Measurements from ENCODE around the gene KCNAB3.

Gene KCNAB3

DNA sequence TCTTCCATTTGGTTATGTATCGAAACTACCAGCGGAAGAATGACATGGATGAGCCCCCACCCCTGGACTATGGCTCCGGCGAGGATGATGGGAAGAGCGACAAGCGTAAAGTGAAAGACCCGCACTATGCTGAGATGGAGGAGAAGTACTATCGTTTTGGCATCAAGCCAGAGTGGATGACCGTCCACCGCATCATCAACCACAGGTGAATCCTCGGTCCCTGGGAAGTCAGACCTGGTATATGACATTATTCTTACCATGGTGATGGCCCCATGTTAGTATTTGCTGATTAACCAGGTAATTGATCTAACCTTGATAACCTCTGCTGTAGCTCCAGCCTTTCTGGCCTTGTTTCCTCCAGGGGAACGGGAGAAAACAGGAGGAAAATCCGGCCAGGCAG, 32.6 kb downstream of the KCNAB3 start:
- DNase-seq = no peak

DNA sequence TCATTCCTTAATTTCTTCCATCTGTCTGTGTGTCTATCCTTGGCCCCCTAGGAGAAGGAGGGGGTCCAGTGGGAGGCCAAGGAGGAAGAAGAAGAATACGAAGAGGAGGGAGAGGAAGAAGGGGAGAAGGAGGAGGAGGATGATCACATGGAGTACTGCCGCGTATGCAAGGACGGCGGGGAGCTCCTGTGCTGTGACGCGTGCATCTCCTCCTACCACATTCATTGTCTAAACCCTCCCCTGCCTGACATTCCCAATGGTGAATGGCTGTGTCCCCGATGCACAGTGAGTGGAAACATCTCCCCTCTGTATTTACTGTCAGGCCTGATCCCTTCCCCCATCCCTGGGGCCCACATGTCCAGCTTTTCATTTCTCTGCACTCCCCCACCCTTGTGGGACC, 34.8 kb downstream of the KCNAB3 start:
- DNase-seq = no peak

GRCh38 chr17:7894226-7894625, 35.4 kb downstream of the KCNAB3 start:
- DNase-seq = no peak

- no peak for DNase-seq
Observed at GRCh38 chr17:7893187-7893880, 36.3 kb downstream of the KCNAB3 start.

GRCh38 chr17:7889166-7889955, 40.3 kb downstream of the KCNAB3 start:
- DNase-seq = peak; percentile 95

GRCh38 chr17:7888184-7888920, 41.3 kb downstream of the KCNAB3 start, which contains the start of gene CHD3:
Gene CHD3 (plus strand): TSS chr17:7888789. CDS start chr17:7889001, 212 bp downstream.
- no peak for DNase-seq

DNA sequence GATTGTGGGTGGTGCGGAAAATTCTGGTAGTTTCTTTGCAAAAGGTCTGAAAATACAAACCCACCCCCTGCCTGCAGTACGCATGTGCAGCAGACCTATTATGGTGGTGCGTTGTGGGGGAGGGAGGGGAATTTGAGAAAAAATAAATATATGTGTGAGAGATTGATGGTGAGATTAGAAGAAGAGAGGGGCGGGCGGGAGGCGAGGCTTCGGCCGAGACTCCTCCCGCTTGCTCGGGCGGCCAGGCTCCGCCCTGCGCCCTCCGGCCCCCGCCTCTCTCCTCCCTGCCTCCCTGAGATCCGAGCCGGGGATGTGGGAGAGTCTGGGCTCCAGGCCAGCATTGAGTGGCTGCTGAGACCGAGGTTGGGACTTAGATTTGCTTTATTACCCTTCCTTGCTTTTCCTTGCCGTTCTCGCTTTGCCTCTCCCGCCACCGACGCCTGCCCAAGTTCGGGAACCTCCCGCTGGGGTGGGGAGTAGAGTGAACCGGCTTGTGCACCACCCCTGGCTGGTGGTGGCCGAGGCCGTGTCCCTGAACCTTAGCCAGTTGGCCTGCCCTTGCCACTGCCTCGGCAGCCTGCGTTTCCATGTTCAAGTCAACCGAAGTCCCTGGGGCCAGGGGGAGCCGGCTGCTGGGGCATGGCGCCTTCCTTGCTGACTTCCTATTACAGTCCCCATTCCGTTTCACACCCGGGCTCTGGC, 42.0 kb downstream of the KCNAB3 start:
- DNase-seq = peak; percentile 86

- DNase-seq = no peak
Observed at GRCh38 chr17:7887038-7887481, 42.6 kb downstream of the KCNAB3 start.

DNA sequence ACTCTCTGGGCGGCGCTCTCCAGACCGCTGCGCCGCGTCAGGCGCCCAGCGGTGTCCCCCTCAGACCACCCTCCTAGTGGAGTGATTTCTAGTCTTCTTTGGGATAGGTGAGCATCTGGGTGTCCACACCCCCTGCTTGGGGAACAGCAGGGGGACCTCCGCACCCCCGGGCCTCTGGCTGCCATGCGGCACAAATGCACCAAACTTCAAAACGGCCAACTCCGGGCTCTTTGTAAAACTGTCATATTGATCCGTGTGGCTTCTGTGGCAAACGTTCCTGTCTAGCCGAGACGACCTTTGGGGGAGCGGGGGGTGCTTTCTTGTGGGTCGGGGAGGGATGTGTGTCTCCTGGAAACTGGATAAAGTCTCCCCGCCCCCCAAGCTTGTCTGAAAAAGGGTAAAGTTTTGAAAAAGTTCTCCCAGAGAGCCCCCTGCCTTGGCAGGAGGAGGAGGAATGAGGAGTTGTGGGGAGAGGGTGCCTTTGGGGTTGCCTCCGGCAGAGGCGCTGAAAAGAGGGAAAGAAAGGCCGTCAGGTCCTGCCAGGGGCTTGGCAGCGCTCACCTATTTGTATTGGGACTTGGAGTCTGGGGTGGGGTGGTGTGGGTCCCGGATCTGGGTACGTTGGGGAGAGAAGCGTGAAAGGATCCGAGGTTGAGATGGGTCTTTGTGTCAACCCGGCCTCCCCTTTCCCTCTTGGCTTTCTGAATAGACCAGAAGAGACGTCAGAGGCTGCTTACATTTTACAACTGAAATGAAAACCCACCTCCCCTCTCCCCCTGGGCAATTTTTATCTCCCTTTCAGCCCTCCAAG, 43.2 kb downstream of the KCNAB3 start:
- DNase-seq = no peak

DNA sequence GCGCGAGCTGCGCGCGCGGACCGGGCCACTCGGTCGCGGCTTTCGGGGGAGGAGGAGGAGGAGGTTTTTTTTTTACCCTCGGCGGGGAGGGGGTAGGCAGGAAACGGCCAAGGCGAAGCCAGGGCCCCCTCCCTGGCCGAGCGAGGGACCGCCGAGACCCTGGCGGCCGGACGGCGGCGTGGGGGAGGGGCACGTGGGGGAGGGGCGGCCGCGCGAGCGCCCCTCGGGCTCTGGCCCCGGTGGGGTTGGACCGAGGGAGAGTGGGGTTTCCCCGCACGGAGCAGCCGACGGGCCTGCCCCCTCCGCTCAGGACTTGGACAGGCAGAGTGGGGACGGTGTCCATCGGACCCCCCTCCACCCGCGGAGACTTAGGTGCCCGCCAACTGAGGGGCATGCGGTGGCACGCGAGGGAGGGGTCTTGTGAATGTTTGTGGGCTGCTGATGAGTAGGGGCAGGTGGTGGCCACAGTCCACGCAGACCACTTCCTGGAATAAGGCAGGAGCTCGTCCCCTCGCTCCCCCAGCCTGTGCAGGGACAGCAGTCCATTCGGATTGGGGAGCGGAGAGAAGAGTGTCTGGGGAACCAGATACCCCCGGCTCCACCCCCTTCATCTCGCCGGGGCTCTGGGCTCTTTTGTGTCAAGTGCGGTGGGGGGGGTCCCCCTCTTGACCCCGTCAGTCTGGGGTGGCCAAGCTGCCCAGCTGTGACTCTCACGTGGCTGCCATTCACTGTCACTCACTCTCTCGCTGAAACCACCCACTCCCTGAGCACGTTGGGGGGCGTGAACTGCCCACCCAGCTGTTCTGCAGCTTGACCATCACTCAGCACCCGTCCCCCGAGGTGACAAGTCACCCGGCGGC, 44.1 kb downstream of the KCNAB3 start:
- no peak for DNase-seq

DNA sequence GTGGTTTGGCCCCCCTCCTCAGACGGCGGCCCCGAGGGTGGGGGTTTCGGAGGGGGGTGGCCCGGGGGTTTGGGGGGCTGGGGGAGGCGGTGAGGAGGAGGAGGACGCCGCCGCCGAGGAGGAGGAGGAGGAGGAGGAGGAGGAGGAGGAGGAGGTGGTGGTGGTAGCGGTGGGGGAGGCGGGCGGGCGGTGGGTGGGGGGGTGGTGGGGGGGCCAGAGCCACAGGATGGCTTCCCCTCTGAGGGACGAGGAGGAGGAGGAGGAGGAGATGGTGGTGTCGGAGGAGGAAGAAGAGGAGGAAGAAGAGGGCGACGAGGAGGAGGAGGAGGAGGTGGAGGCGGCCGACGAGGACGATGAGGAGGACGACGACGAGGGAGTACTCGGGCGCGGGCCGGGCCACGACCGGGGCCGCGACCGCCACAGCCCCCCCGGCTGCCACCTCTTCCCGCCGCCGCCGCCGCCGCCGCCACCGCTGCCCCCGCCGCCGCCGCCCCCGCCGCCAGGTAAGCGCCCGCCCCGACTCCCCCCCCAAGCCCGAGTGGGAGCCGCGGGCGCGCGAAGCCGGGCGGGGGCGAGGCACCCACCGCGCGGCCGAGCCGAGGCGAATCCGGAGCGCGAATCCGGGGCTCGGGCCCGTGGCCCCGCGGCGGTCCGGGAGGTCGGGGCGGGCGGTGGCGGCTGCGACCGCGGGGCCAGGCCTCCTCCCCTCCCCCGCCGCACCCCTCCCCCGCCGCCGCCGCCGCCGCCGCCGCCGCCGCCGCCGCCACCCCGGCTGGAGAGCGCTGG, 44.9 kb downstream of the KCNAB3 start:
- DNase-seq = no peak

DNA sequence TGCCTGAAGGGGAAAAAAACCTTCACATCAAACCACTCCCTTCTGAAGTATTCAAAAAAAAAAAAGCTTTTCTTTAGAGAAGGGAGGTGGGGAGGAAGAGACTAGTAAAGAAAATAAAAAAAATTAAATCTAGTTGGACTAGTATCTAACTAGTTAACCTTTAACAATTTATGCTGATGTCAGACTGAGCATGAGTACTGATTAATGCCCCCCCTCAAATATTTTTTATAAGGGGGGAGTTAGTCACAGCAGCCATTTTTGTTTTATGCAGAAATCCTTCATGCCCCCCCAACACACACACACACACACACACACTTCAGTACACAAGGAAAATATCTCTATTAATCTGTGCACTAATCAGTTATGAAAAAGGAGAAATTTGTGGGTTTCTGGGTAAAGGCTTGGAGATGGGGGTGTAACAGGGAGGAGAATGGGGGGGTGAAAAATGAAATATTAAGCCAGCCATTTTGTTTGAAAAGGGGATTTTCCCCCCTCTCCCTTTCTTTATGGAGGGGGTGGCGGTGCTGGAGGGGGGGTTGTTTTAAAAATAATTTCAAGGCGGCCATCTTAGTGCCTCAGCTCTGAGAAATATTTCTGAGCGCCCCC, 45.8 kb downstream of the KCNAB3 start:
- no peak for DNase-seq

DNA sequence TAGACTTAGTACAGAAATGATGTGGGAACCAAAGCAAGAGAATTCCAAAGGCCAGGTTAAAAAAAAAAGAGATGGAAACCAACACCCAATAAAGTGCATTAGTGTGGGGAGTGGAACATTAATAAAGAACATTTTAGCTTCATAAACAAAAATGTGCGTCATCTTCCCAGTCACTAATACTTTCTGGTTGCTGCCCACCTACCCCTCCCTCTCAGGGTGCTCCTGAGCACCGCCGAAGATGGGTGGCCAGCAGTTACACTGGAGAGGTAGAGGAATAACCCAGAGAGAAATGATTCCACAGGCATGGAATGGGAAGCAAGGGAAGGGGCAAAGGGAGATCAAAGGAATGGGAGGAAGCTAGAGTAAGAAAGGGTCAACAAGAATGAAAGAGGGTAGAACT, 47.0 kb downstream of the KCNAB3 start:
- no peak for DNase-seq

DNA sequence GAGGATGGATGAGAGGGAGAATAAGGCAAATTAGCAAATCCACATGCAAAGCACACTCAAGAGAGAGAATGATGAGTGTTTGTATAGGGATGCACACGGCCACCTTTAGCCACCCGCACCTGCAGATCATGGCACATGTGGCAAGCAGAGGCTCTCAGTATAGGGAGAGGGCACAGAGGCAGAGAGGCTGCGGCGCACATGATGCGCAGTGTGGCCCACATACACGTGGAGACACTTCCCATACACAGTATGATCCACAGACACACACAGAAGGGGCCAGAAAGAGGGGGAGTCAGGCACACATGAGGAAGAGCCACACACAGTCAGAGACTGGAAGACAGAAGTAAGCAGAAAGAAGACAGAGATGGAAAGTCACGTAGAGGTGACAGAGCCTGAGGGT, 47.6 kb downstream of the KCNAB3 start:
- DNase-seq = no peak

DNA sequence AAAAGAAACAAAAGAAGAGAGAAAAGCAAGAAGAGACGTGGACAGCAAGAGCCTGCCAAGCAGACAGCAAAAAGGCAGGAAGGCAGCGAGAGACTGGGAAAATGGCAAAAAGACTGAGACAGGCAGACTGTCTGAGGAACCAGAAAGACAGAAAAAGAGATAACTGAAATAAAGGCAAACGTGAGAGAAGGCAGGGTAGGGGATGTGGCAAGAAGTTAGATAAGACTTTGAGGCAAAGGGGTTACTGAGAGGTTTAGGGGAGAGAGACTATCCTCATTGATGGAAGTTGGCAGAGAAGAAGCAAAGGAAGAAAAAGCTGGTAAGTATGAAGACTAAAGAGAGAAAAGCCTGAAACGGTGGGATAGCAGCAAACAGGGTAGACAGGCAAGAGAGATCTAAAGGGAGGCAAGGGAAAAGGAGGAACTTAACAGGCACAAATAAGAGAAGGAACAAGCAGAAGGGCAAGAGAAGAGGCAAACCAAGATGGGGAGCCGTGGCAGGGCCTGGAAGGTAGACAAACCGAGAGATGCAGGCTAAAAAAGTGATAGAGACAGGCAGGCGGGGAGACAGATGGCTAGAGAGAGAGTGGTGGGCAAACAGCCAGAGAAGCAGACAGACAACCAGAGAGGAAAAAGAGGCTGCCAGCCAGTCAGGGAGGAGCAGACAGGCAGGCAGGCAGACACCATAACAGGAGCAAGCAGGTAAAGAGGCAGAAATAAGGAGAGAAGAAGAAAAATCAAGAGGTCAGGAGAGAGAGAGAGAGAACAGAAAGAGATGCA, 48.2 kb downstream of the KCNAB3 start:
- DNase-seq = no peak

DNA sequence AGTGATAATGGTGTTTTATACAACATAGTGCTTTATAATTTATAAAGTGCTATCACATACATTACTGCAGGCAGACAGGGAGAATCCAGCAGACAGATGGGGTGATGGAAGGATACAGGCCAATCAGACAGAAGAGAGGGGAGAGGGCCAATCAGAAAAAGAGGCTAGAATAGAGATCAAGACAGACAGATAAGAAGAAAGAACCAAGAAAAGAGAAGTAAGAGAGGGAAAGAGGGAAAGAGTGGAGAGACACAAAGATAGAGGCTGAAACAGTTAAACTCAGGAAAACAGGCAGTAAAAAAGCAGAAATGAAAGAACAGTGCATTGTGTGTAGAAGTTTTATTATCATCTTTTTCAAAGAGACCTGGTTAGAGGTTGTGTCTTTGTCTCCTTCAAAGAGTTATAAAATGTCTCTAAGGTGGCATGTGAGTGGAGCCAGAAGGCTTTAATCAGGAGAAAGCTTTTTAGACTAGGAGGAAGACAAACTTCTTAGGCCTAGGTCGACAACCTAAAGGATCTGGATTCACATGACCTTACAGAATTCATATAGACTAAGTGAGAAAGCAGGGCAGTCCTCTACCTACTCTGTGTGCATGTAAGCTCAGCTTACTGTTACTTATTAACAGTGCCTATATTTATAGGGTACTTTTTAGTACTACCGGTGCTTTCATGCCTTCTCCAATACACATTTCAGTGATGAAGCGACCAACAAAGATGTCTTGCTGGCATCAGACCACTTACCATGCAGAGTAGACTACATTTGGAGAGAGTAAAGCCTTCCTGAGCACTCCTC, 49.4 kb downstream of the KCNAB3 start:
- DNase-seq = no peak

DNA sequence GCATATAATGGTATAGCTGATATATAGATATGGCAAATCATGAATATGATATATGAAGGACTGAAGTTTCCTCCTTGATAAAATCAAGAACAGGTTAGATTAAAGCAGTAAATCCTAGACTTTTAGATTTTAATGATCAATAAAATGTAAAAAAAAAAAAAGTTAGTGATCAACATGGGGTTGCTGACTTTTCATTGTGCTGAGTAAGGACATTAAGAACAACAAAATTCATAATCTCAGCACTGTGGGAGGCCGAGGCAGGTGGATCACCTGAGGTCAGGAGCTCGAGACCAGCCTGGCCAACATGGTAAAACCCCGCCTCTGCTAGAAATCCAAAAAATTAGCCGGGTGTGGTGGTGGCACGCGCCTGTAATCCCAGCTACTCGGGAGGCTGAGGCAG, 51.4 kb downstream of the KCNAB3 start:
- no peak for DNase-seq

DNA sequence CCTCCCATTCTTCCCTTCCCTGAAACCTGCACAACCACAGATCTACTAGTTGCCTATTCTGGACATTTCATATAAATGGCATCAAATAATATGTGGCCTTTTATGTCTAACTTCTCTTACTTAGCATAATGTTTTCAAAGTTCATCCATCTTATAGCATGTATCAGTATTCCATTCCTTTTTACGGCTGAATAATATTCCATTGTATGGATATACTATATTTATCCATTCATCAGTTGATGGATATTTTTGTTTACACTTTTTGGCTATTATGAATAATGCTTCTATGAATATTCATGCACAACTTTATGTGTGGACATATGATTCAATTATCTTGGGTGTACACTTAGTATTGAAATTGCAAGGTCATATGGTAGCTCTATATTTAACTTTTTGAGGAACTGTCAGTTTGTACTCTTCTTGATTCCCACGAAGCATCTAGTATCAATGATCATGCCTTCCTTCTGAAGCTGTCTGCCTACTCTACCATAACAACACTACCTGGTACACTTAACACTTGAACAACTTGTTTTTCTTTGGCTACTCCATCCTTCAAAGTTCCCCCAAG, 53.8 kb downstream of the KCNAB3 start:
- DNase-seq = no peak
